HG02642 (cell line): ENCODE data around the gene SLC9A8.
A peak's percentile ranks its signal among the peaks of the same experiment; 100 is the strongest.

Source experiments
- ATAC-seq: cut with Tn5 transposase; IDR thresholded peaks from one replicate; pipeline ENCODE4 v1.9.1; 2021; ENCODE audit warnings: mild to moderate bottlenecking; ENCODE audit not compliant: unreplicated experiment, poor library complexity

The SLC9A8 gene

GRCh38 chr20:49786196-49786595, 26.4 kb upstream of the SLC9A8 start:
- ATAC-seq: peak; percentile 12

DNA sequence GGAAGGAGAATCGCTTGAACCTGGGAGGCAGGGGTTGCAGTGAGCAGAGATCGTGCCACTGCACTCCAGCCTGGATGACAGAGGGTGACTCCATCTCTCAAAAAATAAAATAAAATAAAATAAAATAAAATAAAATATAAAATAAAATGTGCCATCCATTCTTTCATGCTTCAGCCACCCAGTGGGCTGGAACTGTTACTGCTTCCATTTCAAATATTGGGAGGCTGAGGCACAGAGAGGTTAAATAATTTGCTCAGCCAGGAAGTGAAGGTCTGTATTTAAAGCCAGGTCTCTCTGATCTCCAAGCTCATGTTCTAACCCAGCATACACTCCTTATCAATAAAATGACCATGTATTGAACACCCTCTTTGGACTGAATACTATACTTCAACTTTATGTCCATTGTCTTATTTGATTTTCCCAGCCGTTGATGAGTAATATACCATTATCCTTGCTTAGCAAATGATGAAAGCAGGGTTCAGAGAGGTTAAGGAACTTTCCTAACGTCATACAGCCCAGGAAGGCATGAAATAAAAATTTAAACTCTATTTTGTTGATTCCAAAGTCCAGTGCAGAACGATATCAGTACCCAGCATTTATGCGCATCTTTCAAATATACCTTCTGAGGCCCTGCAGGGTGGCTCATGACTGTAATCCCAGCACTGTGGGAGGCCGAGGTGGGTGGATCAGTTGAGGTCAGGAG, 25.8 kb upstream of the SLC9A8 start:
- no peak for ATAC-seq

DNA sequence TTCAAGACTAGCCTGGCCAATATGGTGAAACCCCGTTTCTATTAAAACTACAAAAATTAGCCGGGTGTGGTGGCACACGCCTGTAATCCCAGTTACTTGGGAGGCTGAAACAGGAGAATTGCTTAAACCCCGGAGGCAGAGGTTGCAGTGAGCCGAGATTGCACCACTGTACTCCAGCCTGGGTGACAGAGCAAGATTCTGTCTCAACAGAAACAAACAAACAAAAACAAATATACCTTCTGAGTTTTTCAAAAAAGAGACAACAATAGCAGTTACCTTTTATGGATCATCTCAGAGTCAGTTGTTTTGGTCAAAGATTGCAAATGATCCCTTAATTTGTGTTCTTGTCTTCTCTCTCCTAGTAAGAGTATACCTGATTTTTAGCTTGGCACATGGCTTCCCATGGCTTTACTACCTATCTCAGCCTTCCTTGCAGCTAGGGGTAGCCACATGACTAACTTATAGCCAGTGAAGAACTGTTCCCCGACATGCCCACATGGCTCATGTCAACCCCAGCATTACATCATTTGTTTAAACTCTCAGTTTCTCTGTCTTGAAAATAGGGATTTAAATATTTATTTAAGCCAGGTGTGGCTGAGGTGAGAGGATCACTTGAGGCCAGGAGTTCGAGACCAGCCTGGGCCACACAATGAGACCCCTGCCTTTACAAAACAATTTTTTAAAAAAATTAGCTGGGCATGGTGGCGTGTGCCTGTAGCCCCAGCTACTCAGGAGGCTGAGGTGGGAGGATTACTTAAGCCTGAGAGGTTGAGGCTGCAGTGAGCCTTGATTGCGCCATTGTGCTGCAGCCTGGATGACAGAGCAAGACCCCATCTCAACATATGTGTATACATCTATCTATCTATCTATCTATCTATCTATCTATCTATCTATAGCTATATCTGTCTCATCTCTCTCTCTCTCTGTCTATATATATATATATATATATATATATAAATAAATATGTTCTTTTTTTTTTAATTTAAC, 25.0 kb upstream of the SLC9A8 start:
- ATAC-seq: no peak

GRCh38 chr20:49790077-49790798, 22.4 kb upstream of the SLC9A8 start:
- no peak for ATAC-seq

- no peak for ATAC-seq
Observed at GRCh38 chr20:49791165-49791564, 21.5 kb upstream of the SLC9A8 start.

DNA sequence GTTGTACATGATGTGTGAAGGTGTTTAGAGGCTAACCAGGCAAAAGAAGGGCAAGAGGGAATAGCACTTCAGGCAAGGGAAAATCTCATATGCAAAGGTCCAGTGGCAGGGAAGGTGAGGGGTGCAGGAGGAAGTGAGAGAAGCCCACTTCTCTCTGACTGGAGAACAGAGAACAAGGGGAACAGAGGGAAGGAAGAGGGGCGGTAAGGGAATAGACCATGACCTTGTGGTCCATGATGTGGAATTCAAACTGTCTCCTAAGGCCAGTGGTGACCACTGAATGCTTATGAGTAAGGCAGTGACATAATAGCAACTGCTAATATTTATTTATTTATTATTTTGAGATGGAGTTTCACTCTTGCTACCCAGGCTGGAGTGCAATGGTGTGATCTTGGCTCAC, 20.6 kb upstream of the SLC9A8 start:
- ATAC-seq: no peak

- no peak for ATAC-seq
Observed at GRCh38 chr20:49792611-49793010, 20.0 kb upstream of the SLC9A8 start.

GRCh38 chr20:49794336-49795134, 18.1 kb upstream of the SLC9A8 start:
- no peak for ATAC-seq

DNA sequence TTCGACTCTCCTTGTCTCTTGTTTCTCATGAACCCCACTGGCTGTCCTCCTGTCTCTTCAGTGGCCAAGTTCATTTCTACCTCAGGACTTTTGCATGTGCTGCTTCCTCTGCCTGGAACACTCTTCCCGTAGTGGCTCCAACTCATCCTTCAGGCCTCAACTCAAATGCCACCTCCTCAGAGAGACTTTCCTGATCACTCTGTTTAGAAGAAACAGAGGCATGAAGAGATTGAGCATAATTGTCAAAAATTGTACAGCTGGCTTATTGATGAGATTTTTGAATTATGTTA, 17.5 kb upstream of the SLC9A8 start:
- no peak for ATAC-seq

- no peak for ATAC-seq
Observed at GRCh38 chr20:49796600-49797343, 15.9 kb upstream of the SLC9A8 start.

GRCh38 chr20:49797344-49797615, 15.3 kb upstream of the SLC9A8 start:
- no peak for ATAC-seq

DNA sequence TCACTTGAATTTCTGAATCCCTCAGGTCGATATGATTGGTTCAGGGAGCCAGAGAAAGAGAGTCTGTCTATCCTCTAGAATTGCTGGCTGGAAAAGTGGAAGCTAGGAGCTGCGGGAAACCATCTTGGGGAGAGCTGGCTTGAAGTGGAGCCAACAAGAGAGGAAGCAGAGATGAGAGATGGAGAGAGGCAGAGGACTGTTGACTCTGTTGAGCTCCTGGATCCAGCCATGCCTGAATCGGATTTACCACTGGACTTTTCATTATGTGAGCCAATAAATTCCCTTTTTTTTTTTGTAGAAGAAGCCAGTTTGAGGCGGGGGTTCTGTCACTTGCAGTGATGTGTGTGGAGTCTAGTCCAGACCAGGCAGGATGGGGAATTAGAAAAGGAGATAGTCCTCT, 13.9 kb upstream of the SLC9A8 start:
- no peak for ATAC-seq

DNA sequence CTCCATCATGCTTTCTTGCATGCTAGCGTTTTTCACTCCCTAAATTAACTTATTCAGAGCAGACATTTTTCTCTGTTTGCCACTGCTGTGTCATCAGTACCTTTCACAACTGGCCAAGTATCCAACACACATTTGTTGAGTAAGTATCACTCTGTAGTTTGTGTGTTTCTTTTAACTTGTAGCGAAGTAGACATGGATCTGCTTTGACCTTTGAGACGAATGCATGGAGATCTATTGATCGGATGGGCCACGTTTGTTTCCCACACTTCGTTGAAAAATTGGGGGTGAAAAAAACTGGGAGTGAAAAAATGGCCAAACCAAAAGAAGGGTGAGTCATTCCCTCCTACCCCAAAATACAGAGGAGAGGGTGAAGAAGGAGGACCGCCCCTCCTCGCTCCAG, 12.9 kb upstream of the SLC9A8 start:
- ATAC-seq: no peak

- no peak for ATAC-seq
Observed at GRCh38 chr20:49803418-49803817, 9.2 kb upstream of the SLC9A8 start.

DNA sequence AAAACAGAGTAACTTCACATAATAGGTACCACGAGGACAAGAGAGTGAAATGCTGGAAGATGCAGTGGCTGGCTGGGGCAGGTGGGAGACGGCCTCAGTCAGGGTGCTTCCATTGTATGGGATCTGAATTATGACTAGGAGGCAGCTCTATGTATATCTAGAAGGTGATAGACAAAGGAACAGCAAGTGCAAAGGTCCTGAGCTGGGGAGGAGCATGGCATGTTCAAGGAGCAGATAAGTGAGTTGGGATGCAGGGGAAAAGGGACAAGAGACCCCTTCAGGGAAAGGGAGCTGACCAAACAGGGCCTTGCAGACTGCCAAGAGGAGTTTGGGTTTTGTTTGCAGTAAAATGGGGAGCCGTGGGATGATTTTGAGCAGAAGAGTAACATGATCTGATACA, 8.3 kb upstream of the SLC9A8 start:
- no peak for ATAC-seq

GRCh38 chr20:49805224-49805876, 7.3 kb upstream of the SLC9A8 start:
- ATAC-seq: peak; percentile 26

DNA sequence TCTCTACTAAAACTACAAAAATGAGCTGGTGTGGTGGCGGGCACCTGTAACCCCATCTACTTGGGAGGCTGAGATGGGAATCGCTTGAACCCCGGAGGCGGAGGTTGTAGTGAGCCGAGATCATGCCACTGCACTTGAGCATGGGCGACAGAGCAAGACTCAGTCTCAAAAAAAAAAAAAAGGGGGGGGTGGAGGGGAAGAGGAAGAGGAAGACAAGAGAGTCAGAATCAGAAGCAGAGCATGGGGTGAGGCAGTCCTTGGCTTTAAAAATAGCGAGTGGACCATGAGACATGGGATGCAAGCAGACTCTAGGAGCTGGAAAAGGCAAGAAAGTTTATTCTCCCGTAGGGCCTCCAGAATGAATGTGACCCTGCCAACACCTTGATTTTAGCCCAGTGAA, 3.9 kb upstream of the SLC9A8 start:
- ATAC-seq: no peak

GRCh38 chr20:49809803-49810359, 2.7 kb upstream of the SLC9A8 start:
- ATAC-seq: no peak
